NCI-H1417 (cell line): Measurements from ENCODE around the gene TMEM53.

Experiments used
- DNase-seq, 3 experiments: peaks; one replicate each; lab custom pipeline; 2025; lab: John Stamatoyannopoulos, UW

Gene TMEM53

GRCh38 chr1:44647896-44648295 is 26.4 kb downstream of the TMEM53 start:
- no peak for DNase-seq

- DNase-seq = peak in 2 of 3 experiments; percentile 27 to 76
Measured at GRCh38 chr1:44646261-44647110, 27.8 kb downstream of the TMEM53 start.

GRCh38 chr1:44645476-44646244 is 28.6 kb downstream of the TMEM53 start:
- DNase-seq = no peak

DNA sequence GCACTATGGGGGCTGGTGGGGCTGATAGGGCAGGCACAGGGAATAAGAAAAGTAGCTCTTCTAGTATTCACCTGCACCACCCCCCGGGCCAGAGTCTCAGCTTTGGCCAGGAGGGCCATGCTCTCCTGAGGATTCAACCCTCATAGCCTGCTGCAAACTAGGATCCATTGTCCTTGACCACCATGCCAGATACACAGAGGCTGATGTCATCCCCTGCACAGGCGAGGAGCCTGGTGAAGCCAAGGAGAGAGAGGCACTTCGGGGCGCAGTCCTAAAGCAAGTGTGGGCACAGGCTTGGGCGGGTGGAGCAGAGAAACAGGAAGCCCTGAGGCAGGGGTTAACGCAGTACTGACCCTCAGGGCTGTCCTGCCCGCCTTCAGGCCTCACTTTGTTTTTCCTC is 29.5 kb downstream of the TMEM53 start:
- no peak for DNase-seq

GRCh38 chr1:44643721-44644334 is 30.5 kb downstream of the TMEM53 start:
- peak in 2 of 3 experiments; percentile 42 to 83 for DNase-seq

GRCh38 chr1:44642925-44643324 is 31.4 kb downstream of the TMEM53 start:
- DNase-seq = peak; percentile 23 to 68 (median 39)

DNA sequence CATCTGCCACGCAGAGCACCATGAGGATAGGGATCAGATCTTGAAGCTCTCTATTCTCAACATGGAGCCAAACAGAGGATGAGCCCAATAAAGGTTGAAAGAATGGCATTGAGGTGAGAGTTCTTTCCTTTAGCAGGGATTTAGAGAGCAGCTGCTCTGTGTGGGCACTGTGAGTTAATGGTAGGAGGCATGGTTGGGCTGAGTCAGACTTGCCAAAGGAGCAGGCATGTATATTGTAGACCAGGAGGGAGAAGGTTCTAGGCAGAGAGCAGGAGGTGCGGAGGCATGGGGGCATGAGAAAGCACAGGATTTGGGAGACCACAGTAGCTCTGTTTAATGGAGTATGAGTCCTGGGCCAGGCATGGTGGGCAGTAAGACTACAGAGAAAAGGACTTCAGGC is 32.0 kb downstream of the TMEM53 start:
- DNase-seq = no peak

GRCh38 chr1:44641126-44642102 is 32.9 kb downstream of the TMEM53 start:
- no peak for DNase-seq

DNA sequence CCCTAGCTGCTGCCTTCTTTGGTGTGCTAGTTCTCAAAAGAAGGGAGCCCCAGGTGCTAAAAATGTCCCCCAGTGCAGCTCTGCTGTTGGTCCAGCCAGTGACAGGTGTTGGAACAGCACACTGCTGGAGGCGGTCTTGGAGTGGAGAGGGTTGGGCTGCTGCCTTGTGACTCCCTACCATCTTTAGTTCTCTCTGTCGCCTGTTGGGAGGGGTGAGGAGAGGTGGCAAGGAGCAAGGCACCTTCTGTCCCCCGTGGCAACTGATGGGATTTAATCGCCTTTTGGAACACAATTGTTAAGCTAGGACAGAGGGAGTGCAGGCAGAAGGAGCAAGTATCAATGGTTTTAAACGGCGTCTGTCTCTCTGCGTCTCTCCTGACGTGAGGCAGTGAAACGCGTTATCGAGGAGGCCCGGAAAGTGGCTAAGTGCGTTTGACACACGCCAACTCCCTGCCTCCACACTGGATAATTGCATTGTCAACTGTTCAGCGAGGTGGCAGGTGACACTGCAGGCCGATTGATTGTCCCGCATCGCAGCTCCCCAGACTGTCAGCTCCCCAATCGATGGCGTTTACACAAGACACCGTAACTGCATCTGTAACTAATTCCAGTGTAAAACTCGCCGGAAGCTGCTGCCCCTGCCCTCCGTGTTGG is 34.0 kb downstream of the TMEM53 start:
- DNase-seq = peak; percentile 64 to 96 (median 90)

GRCh38 chr1:44637702-44638411 is 36.4 kb downstream of the TMEM53 start:
- DNase-seq = no peak

DNA sequence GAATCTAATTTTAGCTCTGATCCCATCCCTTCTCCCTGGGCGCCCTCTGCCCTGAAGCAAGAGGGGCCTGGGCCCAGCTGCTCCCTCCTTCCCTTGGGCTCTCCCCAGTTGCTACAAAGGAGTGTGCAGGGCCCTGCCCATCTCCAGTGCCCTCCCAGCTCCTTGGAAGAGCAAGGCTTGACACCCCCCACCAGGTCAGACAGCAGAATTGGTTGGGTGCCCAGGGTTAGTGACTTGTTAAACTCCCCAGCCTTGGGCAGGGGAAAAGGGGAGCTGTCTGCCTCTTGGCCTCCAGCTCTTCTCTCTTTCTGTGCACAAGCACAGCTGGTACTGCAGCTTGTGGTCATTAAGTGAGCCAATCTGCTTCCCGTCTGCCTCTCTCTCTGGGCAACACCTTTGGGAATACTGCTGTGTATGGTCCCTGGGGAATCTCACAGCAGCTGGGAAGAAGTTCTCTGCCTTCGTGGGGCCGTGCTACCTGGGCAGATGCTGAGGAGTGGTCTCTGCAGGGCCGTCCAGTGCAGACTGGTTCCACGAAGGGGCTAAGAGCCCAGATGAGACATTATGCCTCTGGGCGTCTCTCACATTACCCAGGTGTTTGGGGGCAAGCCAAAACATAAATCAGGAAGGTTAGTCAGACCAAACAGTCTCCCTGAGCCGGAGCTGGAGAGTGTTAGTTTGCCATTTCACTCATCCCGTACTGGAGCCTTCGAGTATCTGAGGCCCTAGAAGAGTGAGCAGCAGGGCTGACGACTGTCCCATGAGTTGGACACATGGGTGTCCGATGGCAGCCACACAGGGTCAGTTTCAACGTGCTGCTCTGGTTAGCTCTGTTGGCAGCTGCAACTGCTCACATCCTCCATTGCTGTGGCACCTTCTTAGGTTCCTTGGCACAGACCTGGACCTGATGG is 37.3 kb downstream of the TMEM53 start:
- DNase-seq = peak; percentile 32 to 60 (median 35)

DNA sequence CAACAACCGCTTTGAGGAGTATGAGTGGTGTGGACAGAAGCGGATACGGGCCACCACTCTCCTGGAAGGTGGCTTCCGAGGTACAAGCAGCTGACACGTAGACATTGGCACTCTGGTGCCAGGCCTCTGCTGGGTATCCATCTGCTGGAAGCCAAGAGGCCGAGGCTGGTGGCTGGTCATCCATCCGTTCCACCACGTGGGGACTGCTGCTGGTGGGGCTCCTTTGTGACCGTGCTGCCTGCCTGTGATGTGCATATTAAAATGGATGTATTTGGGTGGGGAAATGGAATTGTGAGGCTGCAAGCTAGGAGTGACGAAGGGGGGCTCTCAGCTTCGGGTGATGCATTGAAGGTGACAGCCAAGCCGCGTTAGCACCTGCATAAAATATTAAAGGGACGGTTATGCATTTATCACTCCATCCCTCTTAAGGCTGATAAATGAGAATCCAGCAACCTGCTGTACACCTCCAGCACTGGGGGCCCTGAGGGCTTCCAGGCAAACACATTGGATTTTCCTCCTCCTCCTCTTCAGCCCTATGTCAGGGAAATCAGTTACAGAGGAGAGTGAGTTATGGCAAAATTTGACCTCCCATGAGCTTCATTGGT is 38.1 kb downstream of the TMEM53 start:
- no peak for DNase-seq

DNA sequence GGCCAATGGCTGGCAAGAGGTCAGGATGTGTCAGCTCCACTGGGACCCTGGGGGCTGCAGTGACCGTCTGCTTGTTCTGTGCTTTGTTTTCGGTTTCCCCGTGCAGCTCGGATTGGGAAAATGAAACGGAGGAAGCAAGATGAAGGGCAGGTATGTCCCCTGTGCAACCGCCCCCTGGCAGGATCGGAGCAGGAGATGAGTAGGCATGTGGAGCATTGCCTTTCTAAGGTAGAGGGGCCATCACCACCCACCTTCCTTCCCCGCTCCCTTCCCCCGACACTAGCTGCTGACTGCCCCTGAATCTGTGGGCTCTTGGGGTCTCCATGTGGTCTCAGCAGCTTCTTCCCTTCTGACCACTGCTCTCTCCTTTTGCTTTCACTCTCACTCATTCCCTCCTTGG is 38.8 kb downstream of the TMEM53 start:
- no peak for DNase-seq

- DNase-seq = no peak
Measured at GRCh38 chr1:44634606-44635189, 39.6 kb downstream of the TMEM53 start.

DNA sequence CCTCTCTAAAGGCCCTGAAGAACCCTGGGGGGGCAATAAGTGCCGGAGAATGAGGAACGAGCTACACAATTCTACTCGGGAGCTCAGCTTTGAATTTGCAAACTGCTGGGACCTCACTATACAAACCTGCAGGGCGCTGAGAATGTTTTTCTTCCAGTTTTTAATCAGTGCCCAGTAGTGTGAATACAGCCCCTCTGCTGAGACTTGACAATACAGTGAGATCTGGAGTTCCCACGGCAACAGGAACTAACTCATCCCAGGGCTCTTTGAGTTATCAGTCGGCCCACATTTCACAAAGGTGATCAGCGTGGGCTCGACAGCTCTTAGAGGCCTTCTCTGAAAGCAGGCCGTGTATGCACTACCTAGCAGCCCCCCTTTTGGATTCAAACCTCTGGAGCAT is 41.7 kb downstream of the TMEM53 start:
- peak in 2 of 3 experiments; percentile 30 to 68 for DNase-seq

DNA sequence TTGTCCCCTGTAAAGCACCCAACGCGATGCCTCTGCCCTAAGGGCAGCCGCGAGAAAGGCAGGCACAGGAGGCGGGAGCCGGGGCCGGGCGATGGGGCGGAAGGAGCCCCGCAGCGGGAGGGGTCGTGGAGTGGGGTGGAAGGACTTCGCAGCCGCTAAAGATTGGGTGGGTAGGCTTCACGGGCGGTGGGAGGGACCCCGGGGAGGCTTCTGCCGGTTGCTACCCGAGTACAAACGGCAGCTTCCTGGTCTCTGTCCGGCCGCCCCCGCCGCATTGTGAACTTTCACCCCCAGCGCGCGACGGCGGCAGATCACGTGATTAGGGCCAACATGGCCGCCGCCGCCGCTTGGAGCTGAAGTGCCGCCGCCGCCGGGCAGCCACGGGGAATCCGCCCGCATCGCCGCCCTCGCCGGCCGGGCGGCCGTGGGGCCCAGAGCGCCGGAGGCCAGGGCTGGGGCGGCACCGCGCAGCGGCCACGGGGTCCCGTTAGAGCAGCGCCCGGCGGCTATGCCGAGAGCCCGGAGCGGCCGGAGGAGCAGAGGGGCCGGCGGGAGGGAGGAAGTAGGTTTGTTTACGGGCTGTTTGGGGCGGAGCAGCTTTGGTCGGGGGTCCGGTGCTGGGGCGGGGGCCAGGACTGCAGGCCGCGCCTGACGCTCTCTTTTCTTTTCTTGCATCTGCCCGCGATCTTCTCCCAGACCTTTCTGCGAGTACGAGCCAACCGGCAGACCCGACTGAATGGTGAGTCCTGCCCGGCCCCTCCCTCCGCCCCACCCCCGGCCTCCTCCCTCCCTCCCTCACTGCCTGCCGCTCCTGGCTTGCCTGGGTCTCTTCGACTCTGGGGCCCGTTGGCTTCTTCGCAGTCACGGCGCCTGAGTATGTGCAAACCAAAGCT is 42.4 kb downstream of the TMEM53 start:
- DNase-seq = peak; percentile 86 to 89 (median 89)

GRCh38 chr1:44631333-44631646 is 43.0 kb downstream of the TMEM53 start:
- DNase-seq = no peak
